Panc1 (cell line): Measurements from ENCODE around the gene HOXC6. TPM values are rescaled to one million over a fixed set of nuclear protein-coding genes. Genes with fewer than 3 reads are reported as not detected.

Experiments
- ATAC-seq: fragments of 200-7000 bp; cut with Tn5 transposase; 2 replicates; pipeline ENCODE4 v1.9.1; 2020; ENCODE audit warnings: mild to moderate bottlenecking, moderate library complexity
- BruUV-seq: library from RNA; stranded (reverse); fragments of 400-500 nt; replicated peaks from 2 replicates; lab custom pipeline; 2021; lab: Mats Ljungman, UMichigan
- CTCF ChIA-PET: fragments of 300-600 bp; sonication (Branson Sonifier 250); formaldehyde crosslinking; loops from one replicate; lab custom pipeline; 2022; ENCODE audit warnings: antibody characterized with exemption; lab: Charles Lee
- POLR2A ChIA-PET: fragments of 300-600 bp; sonication (Branson Sonifier 250); formaldehyde crosslinking; loops from one replicate; lab custom pipeline; 2022; ENCODE audit warnings: antibody characterized with exemption; lab: Charles Lee
- DNase-seq: peaks from one replicate; pipeline ENCODE4 v3.0.0-alpha.2; 2010; ENCODE audit warnings: low read depth, low spot score
- H3K27ac ChIP-seq: 2 replicates; pipeline ENCODE4 v1.5.1; 2011; ENCODE audit warnings: mild to moderate bottlenecking, low read length, inconsistent platforms
- H3K27me3 ChIP-seq: fragments of 200-500 bp; sonication (Bioruptor generic); 2 replicates; pipeline ENCODE4 v1.6.0; 2014; ENCODE audit warnings: low read length, inconsistent platforms; ENCODE audit not compliant: control insufficient read depth, insufficient read depth
- H3K36me3 ChIP-seq: fragments of 200-500 bp; sonication (Bioruptor generic); 2 replicates; pipeline ENCODE4 v1.5.1; 2014; ENCODE audit warnings: inconsistent platforms, mild to moderate bottlenecking, low read length, moderate library complexity; ENCODE audit not compliant: control insufficient read depth, insufficient read depth
- H3K4me1 ChIP-seq: 2 replicates; pipeline ENCODE4 v1.5.1; 2011; ENCODE audit warnings: inconsistent platforms, mild to moderate bottlenecking, low read length, moderate library complexity; ENCODE audit not compliant: control insufficient read depth, insufficient read depth
- H3K4me3 ChIP-seq, 2 experiments: 2 replicates each; pipeline ENCODE4 v1.5.1; 2011 to 2012; ENCODE audit warnings: low read depth in 2 of 2, low read length in 2 of 2, mild to moderate bottlenecking in 2 of 2, inconsistent platforms in 1 of 2, moderate library complexity in 1 of 2
- H3K9me3 ChIP-seq: fragments of 200-500 bp; sonication (Bioruptor generic); 2 replicates; pipeline ENCODE4 v1.5.1; 2014; ENCODE audit warnings: low read depth, mild to moderate bottlenecking, inconsistent platforms, low read length, moderate library complexity; ENCODE audit not compliant: control insufficient read depth, insufficient read depth
- POLR2AphosphoS5 ChIP-seq: IDR thresholded peaks from 2 replicates; pipeline ENCODE4 v1.6.1; 2012; ENCODE audit warnings: mild to moderate bottlenecking, low read depth, low read length, moderate library complexity
- REST ChIP-seq, 2 experiments: IDR thresholded peaks; 2 replicates each; pipeline ENCODE4 v1.6.1; 2011 to 2012; ENCODE audit warnings: low read depth in 2 of 2, control low read depth in 1 of 2, low read length in 1 of 2, mild to moderate bottlenecking in 1 of 2, moderate library complexity in 1 of 2; ENCODE audit not compliant: insufficient read depth in 1 of 2
- SIN3A ChIP-seq: IDR thresholded peaks from 2 replicates; pipeline ENCODE4 v1.6.1; 2012; ENCODE audit warnings: low read depth, mild to moderate bottlenecking, low read length, moderate library complexity, borderline replicate concordance; ENCODE audit not compliant: insufficient read depth
- TCF7L2 ChIP-seq: IDR thresholded peaks from 2 replicates; pipeline ENCODE4 v1.6.1; 2011; ENCODE audit warnings: mild to moderate bottlenecking, low read depth, low read length, inconsistent platforms
- in situ Hi-C: cut with HindIII; loops from 2 replicates; pipeline ENCODE4 v1.10.0; 2016; ENCODE audit warnings: low sequenced_read_pairs, low pct_unique_long_range_greater_than_20kb
- intact Hi-C: fragments of 100-400 bp; cut with micrococcal nuclease; formaldehyde crosslinking; loops from one replicate; pipeline ENCODE4 v1.10.0; 2022; ENCODE audit not compliant: unreplicated experiment
- total RNA-seq: library from RNA; stranded (reverse); gene quantifications from one replicate; pipeline ENCODE4 v1.2.1, GENCODE V29; 2021; ENCODE audit not compliant: unreplicated experiment
- TF ChIP-seq, protein P1 (sequence below): fragments of 450-650 bp; IDR thresholded peaks from 2 replicates; pipeline ENCODE4 v1.5.1; 2017; ENCODE audit warnings: mild to moderate bottlenecking

The HOXC6 gene
- total RNA-seq, 1 experiment from 2014 or later: 52.2 TPM

GRCh38 chr12:54030889-54031471, 2.7 kb downstream of the HOXC6 start:
- peak overlapping the region; percentile 78 for H3K27ac ChIP-seq
- H3K4me3 ChIP-seq: no peak overlapping the region
- BruUV-seq: no TSS peak
- H3K36me3 ChIP-seq: peaks cover 4% of the 10 kb centered on the region; the same call in 1 of the 2 replicates
- intact Hi-C loops (no loop called here), in situ Hi-C loops (no loop called here)
- H3K4me1 ChIP-seq: peaks cover 95% of the 10 kb centered on the region
- DNase-seq (no peak), ATAC-seq (no peak)
- ChIA-PET CTCF (interaction anchor here (0.6 to 1.5 kb wide), 3 partner anchors 46 to 189 kb away, joined by 3 to 19 read pairs (median 7); partner anchors contain the start of gene HOXC10), POLR2A (no interaction called here)
- TF ChIP-seq REST (IDR thresholded peaks at IDR 0.05; ENCODE audit: insufficient read depth in 1 of 2, low read depth in 2 of 2, low read length in 1 of 2): no peak
- no peak for TF ChIP-seq POLR2AphosphoS5
- no peak for TF ChIP-seq TCF7L2
- TF ChIP-seq, protein P1, sequence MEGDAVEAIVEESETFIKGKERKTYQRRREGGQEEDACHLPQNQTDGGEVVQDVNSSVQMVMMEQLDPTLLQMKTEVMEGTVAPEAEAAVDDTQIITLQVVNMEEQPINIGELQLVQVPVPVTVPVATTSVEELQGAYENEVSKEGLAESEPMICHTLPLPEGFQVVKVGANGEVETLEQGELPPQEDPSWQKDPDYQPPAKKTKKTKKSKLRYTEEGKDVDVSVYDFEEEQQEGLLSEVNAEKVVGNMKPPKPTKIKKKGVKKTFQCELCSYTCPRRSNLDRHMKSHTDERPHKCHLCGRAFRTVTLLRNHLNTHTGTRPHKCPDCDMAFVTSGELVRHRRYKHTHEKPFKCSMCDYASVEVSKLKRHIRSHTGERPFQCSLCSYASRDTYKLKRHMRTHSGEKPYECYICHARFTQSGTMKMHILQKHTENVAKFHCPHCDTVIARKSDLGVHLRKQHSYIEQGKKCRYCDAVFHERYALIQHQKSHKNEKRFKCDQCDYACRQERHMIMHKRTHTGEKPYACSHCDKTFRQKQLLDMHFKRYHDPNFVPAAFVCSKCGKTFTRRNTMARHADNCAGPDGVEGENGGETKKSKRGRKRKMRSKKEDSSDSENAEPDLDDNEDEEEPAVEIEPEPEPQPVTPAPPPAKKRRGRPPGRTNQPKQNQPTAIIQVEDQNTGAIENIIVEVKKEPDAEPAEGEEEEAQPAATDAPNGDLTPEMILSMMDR: no peak
- no peak for TF ChIP-seq SIN3A
- no peaks in the 10 kb centered on the region for H3K9me3 ChIP-seq
- no peaks in the 10 kb centered on the region for H3K27me3 ChIP-seq

GRCh38 chr12:54031480-54031879, 3.2 kb downstream of the HOXC6 start:
- in situ Hi-C loops: no loop called here

More at GRCh38 chr12:54031480-54031879, 3.2 kb downstream of the HOXC6 start:
- no peaks in the 10 kb centered on the region for H3K27me3 ChIP-seq
- intact Hi-C loops: no loop called here
- no peak overlapping the region for H3K4me3 ChIP-seq
- BruUV-seq: no TSS peak
- peak overlapping the region; percentile 78 for H3K27ac ChIP-seq
- POLR2A ChIA-PET: no interaction called here
- CTCF ChIA-PET: interaction anchor here (0.5 to 1.8 kb wide), 8 partner anchors 47 to 278 kb away, joined by 3 to 19 read pairs (median 6); partner anchors contain the start of gene HOXC10
- no peak for ATAC-seq
- H3K4me1 ChIP-seq: peaks cover 95% of the 10 kb centered on the region
- H3K36me3 ChIP-seq: peaks cover 4% of the 10 kb centered on the region; the same call in 1 of the 2 replicates
- TF ChIP-seq, protein P1: no peak
- no peak for TF ChIP-seq SIN3A
- TF ChIP-seq TCF7L2: no peak
- no peak for TF ChIP-seq REST (IDR thresholded peaks at IDR 0.05; ENCODE audit: insufficient read depth in 1 of 2, low read depth in 2 of 2, low read length in 1 of 2)
- no peak for TF ChIP-seq POLR2AphosphoS5
- H3K9me3 ChIP-seq: no peaks in the 10 kb centered on the region
- DNase-seq: no peak
